GM18508 (cell line): ENCODE measurements around the gene ATP2A3.

ENCODE experiments used
- ATAC-seq: cut with Tn5 transposase; IDR thresholded peaks from one replicate; pipeline ENCODE4 v1.9.1; 2021; ENCODE audit warnings: moderate number of reproducible peaks; ENCODE audit not compliant: insufficient read depth, unreplicated experiment

ATP2A3 gene

DNA sequence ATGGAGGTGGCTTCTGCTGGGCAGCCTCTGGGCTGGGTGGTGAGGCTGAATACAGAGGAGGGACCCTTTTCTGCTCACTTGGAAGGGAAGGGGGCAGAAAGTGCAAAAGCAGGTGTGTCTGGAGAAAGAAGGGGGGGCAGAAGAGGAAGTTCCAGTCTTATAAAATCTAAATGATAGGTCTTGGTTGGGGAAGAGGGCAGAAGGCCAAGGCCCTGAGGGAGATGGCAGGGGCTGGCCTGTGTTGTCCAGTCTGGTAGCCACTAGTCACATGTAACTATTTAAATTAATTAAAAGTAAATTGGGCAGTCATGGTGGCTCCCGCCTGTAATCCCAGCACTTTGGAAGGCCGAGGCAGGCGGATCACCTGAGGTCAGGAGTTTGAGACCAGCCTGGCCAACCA lies 68.9 kb downstream of the ATP2A3 start:
- no peak for ATAC-seq

DNA sequence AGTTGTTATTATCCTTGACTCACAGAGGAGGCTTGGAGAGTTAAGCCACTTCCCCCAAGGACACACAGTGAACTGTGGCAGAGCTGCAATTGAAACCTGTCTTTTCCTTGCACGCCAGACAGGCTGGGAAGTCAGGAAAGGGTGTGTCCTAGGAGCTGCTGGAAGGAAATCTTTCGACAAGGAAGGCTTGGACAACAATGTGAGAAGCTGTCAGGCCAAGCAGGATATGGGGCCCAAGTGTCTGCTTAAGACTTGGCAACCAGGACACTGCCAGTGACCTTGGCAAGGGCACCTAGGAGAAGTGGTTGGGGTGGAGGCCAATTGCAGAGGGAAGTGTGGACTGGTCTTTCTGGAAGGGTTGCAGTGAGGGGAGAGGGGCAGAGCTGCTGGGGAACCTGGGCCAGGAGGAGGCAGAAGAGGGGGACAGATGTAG lies 69.3 kb downstream of the ATP2A3 start:
- ATAC-seq: no peak

DNA sequence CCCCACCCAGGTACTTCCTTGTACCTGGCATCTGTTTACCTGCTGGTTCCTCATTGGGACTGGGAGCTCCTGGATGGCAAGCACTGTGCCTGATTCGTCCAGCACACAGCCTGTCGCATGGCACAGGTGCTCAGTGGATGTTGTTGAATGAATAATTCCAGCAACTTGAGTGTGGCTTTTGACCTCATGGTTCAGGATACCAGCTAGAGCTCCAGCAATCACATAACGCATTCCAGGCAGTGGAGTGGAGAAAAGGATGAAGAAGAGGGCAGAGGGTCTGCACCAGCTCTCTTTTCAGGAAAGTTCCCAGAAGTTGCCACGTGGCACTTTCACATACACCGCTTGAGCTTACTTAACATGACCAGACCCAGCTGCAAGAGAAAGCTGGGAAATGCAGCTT lies 70.0 kb downstream of the ATP2A3 start:
- ATAC-seq: no peak

DNA sequence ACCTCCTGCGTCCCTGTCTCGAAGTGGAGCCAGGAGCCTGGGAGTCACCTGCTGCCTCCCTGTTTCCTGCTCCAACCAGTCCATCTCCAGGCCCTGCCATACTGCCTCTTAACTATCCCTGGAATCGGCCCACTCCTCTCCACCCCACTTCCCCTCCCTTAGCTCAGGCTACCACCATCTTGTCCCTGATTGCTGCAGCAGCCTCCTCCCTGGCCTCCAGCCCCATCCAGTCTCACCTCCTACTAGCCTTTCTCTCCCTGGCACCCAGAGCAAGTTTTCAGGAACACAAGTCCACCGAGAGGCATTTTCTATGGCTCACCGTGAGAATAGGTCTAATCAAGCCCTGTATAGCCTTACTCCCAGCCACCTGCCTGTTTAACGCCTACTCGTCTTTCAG lies 70.5 kb downstream of the ATP2A3 start:
- no peak for ATAC-seq

DNA sequence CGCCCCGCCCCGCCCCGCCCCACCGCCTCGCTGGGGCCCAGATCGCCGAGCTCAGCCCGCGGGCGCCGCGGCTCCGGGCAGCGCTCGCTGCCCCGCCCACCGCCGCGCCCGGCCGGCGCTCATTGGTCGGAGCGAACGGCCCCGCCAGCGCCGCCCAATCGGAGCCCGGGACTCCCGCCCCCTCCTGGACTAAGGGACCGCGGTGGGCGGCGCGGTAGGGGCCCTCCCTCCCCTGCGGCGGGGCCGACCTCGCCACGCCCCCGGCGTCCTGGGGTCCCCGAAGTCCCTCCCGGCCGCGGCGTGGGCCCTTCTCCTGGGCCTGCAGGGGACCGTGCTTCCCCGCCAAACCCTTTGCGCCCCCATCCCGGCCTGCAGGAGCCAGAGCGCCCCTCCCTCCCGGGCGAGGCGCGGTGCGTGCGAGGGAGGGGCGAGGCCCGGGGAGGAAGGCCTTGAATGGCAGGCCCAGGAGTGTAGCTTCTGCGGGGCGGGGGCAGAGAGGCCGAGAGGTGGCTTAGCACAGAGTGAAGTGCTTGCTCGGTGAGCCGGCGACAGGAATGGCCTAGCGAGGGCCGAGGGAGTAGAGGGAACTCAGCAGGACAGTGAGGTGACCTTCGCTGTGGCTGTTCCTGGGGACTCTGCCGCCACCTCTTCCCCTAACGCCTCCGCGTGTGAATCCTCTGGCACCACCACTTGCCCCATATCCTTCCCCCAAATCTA lies 71.1 kb downstream of the ATP2A3 start, which contains the start of gene CAMKK1:
Gene CAMKK1 (minus strand): TSS at position 51 of the 717 bp plus-strand sequence. CDS start 7,366 bp downstream, outside the sequence.
- ATAC-seq: peak; percentile 39

DNA sequence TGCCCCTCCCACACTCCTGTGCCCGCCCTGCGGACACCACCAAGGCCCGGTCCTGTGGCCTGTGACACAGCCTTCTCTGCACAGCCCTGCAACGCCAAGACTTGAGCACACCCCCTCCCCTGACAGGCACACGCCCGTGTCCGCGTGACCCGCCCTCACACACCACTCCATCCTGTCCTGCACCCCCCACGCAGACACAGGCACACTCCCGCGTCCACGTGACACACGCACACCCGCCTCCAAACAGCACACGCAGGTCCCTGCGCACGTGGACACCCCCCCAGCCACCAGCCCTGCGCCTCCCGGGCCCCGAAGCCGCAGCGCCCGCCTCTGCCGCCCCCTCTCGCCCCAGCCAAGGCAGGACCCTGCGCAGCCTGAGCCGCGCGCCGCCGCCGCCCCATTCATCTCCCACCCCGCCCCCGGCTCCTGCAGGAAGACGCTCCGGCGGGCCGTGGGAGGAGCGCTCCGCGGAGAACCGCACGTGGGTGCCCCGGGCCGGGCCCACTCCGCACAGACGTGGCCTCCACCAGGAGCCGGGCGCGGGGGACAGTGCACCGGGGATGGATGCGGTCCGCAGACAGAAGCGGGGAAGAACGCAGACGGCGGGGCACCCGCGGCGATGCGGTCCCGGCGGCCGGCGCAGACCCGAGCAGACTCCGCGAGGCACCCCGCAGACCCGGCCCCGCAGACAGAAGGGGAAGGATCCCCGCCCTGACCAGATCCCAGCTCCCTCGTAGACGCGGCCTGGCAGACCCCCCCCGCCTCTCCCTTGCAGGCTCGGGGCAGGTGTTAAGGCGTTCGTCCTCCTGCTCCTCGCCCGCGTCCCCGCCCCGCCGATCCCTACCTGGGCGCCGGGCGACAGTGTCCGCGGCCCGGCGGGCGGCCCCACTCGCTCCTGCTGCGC lies 71.9 kb downstream of the ATP2A3 start:
- no peak for ATAC-seq

DNA sequence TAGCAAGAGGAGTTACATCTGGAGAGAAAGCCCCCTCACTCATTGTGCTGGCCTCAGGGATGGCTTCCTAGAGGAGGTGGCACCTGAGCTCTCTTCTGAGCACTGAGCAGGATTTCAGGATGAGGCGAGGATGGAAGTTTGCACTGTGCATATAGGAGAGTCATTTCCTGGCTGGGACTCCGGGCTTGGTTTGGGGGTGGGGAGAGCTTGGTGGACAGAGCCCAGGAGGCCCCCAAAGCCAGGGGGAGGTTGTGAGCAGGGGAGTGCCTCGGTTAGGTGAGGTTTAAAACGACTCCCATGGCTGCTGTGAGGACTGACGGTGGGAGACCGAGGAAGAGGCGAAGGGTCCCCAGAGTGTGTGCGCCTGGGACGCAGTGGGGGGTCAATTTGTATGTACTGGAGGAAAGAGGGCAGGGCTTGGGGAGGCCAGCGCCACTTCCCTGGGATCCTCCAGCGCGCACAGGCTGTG lies 72.6 kb downstream of the ATP2A3 start:
- no peak for ATAC-seq

DNA sequence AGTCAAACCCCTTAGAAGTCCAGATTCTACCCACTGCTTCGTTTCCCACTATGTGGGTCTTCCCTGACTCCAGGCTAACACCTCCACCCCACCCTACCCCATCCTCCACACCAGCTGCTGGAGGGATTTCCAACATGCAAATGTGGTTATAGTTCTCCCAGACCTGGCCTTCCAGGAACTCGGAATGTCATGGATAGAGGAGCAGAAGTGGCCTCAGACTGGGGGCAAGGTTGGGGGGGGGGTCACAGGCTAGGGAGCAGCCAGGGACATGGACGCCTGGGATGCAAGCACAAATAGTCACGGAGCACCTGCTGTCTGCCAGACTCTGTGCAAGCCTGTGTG lies 73.4 kb downstream of the ATP2A3 start:
- ATAC-seq: no peak

DNA sequence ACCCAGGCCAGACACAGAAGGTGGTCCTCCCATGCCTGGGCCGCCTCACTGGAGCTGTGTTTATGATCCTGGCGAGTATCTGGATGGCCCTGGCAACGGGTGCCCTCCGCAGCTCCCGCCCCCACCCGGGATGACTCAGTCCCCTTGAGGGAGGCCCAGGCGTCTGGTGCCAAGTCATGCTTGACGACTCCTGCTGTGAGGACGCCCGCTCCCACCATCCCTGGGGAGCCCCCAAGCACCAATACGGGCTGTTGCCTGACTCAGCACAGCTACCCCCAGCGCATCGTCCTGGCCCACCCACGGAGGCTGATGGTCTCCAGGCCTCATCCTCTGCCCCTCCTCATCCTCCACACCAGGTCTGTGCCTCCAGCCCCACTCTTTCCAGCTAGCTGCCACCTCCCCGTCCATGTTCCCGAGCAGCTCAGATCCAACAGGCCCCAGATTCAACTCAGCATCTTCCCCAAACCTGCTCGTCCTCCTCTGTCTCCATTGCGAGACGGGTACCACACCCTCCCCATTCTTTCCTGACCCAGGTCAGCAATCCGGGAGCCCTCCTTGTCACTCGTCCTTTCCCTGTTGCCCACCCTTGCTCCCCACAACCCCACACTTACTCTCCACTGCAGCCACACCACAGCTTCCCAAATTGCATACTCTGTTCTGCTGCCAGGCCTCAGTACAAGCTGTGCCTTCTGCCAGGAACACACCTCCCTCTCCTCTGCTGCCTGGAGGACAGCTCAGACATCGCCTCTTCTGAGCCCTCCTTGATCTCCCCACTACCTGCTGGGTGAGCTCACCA lies 74.0 kb downstream of the ATP2A3 start:
- no peak for ATAC-seq

DNA sequence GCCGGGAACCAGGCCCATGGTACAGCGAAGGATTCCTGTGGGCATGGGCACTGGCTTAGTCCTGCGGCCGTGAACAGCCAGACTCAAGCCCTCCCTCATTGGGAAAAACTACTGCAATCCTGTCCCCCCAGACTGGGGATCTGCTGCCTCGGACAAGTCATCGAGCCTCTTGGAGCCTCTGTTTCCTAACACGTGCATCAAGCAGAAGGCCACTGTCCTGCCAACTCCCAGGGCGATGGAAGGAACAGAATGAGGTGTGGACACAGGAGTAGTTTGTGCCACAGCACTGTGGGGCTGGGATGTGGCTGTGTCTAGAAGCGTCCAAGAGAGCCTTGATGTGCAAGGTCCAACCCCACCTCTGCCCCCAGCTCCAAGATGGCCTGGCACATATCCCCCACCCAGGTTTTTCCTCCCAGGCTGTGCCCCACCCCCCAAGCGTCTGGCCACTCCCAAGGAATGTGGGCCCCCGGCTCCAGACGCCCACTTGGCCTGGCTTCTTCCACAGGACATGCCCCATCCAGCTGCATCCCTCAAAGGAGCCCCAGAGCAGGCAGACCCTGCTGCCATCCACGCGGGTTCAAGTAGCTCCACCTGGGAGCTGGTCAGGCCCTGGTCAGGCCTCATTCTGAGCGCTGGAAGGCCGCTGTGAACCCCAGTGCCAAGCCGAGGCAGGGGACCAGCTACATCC lies 74.8 kb downstream of the ATP2A3 start:
- ATAC-seq: no peak

DNA sequence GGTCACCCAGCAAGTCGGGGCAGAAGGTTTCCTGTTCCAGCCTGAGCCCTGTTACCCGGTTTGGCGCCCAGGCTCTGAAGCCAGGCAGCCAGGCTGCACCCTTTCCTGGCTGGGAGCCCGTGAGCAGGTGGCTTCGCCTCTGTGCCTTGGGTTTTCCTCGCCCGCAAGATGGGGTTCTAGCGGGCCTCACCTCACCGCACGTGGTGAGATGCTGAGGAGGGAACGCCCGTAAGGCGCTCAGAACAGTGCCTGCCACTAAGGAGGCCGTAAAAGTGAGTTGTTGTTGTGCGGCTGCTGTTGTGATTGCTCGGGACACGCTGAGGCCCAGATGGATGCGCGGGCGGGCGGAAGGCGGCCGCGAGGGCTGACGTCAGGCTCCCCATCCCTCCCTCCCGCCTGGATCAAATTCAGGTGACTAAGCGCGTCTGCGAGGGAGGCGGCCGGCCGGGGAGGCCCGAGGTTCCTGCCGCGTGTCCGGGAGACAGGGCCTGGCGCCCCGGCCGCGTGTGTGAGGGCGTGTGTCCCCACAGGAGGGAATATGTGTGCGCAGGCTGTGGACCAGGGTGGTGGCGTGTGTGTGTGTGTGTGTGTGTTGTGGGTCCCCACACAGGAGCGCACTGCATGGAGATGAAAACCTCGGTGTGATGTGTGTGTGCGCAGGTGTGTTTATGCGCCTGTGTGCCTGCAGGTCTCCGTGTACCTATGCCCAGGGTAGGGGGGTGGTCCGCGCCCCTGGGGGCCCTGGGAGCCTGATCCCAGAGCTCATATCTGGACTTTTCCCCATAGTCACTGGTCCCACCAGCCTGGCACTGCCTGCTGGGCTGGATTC lies 75.7 kb downstream of the ATP2A3 start:
- no peak for ATAC-seq

DNA sequence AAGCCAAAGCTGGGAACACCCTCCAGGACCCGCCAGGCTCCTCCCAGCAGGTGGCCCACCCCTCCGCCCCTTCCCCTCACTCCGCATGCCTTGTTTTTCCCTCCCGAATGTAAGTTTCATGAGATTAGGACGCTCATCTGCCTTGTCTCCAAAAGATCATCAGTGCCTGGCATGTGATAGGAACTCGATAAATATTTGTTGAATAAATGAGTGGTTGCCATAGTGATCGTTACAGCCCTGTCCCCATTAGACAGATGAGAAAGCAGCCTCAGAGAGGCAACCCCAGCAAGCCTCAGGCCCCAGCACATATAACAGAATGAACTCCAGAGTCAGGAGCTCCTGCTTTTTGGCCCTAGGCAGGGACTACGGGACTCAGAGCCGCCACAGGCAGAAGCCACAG lies 76.4 kb downstream of the ATP2A3 start:
- ATAC-seq: no peak

DNA sequence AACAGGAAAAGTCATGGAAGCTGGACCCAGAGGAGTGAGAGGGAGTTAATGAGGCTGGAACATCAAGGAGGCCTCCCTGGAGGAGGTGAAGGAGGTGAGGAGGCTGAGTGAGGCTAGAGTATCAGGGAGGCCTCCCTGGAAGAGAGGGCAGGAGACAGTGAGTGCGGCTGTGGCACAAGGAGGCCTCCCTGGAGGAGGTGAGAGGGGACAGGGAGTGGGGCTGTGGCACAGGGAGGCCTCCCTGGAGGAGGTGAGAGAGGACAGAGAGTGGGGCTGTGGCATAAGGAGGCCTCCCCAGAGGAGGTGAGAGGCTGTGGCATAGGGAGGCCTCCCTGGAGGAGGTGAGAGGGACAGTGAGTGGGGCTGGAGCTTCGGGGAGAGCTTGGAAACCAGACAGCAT lies 76.8 kb downstream of the ATP2A3 start:
- no peak for ATAC-seq

DNA sequence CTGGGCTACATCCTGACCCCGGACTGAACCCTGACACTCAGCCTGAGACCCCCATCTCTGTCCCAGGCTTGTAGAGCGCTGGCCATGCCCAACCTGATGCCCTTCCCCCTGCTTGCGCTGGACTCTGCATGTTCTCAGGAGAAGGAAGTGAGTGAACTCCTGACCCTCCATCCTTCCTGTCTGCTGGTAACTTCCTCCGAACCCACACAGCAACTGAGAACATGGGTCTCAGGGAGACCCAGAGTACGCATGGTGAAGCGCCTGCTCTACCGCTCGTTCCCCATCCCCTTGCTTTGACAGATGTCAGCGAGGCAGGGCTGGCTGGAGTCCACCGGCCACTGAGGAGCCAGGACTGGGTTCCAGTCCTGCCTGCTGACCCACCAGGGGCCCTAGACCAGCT lies 77.5 kb downstream of the ATP2A3 start:
- ATAC-seq: no peak

DNA sequence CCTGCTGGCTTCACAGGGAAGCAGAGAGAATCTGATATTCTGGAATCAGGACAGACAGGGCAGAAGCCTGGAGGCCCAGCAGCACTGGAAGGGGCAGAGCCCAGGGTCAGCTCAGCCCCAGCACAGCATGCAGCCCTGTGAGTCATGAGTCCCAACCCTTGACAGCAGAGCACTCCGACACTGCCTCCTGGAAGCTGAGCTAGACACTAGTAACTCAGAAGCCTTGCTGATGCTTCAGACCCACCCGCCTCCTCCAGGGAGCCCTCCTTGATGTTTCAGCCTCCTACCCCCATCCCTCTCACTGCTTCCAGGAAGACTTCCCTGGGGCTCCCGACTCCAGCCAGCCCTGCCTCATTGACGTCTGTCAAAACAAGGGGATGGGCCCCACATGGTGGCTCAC lies 78.3 kb downstream of the ATP2A3 start:
- ATAC-seq: no peak

DNA sequence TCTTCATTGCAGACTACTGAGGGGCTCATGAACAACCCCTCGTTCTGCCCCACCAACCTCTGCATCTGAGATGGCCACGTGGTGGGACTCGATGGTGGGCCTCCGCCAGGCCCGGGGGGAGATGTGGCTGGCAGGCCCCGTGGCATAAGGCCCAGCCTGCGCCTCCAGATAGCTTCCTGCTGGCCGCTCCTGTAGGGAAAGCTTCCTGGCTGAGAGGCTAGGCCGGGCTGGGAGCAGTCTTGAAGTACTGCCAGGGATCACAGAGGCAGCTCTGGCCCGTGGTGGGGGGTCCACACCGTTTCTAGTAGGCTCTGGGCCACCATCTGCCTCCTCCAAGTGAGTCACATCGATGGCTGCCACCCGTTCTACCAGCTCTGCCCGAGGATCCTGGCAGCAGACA lies 79.0 kb downstream of the ATP2A3 start:
- ATAC-seq: no peak

DNA sequence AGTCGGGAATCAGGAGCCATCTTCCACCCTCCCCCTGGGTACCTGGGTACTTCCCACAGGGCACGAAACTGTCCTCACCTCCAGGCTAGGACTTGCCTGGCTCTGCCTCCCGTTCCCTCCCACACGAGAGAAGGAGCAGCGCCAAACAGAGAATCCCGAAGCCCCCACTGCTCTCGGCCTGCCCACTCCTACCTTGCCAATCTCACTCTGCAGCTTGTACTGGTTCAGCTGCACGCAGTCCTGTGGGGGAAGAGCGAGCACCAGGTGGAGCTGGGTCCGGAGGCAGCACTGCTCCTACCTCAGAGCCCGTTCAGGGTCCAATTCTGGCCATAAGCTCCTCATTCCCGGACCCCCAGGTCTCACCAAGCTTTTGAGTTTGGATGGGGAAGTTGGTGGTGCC lies 80.0 kb downstream of the ATP2A3 start:
- ATAC-seq: no peak

DNA sequence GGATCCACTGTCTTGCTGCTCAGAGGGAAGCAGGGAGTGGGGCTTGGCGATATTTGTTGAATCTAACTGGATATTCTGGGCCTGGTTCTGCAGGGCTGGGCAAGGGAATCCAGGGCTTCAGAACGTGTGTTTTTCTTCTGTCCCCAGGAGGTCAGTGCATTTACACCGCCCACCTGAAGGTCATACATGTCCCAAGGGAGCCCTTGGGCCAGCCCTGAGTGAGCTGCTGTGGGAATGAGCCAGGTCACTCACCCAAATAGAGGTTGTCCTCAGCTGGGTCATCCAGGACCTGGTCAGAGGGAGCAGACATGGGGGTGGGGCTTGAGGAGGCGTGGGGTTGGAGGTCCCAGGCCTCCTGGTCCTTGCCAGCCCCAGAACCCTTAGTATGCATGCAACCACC lies 82.0 kb downstream of the ATP2A3 start:
- ATAC-seq: no peak

DNA sequence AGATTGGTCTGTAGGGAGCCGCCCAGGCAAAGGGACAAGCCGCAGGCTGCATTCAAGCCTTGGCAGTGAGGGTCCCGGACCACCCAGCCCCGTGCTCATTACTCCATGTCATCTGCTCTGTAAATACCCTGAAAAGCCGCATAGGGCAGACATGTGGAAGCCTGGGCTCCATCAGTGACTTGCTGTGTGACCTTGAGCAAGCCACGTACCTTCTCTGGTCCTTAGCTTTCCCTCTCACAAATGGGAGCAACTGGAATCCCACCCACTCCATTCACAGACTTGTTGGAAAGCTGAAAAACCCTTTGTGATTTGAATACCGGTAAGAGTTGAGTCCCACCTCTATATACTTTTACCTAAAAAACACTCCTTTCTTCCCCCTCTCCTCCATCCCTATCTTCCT lies 83.3 kb downstream of the ATP2A3 start:
- no peak for ATAC-seq
